Urinary bladder (tissue), 4 donors: ENCODE results near the gene RAB29. TPM values are rescaled to one million over a fixed set of nuclear protein-coding genes. Genes with fewer than 3 reads are reported as not detected.
"Not testable (repeated sequence)": the region's sequence is repeated elsewhere in the genome, so short reads cannot be mapped to it uniquely, and the experiment has no call there.

Source experiments
- DNase-seq: peaks from one replicate; pipeline ENCODE4 v3.0.0-alpha.2; 2015; ENCODE audit errors: extremely low spot score
- H3K27ac ChIP-seq: one replicate; pipeline ENCODE4 v1.5.1; 2013; ENCODE audit warnings: low read depth, mild to moderate bottlenecking, moderate library complexity
- H3K36me3 ChIP-seq: one replicate; pipeline ENCODE4 v1.6.1; 2013; ENCODE audit warnings: mild to moderate bottlenecking, moderate library complexity; ENCODE audit not compliant: insufficient read depth
- H3K4me1 ChIP-seq: one replicate; pipeline ENCODE4 v1.6.1; 2013; ENCODE audit warnings: mild to moderate bottlenecking, moderate library complexity; ENCODE audit not compliant: insufficient read depth
- H3K4me3 ChIP-seq: one replicate; pipeline ENCODE4 v1.5.1; 2013; ENCODE audit warnings: low read depth, low read length
- WGBS: extraction: QIAGEN DNeasy Blood & Tissue Kit; methylation state at CpG from one replicate; pipeline ENCODE4 v1.1.7; 2013; 5-methylcytosine and 5-hydroxymethylcytosine counted together
- polyA plus RNA-seq: library from polyadenylated mRNA; stranded (reverse); fragments of 200-250 nt; gene quantifications from one replicate; pipeline ENCODE4 v1.2.3, GENCODE V29; 2013
- total RNA-seq: library from RNA; depleted of rRNA; stranded (reverse); fragments of >200 nt; gene quantifications from one replicate; pipeline ENCODE4 v1.2.3, GENCODE V29; 2014
- donor health status: healthy with polysubstance abuse.
- donor health status: healthy.

RAB29 gene
- total RNA-seq (5.1 TPM), polyA plus RNA-seq (24.1 TPM)

- Histone ChIP-seq H3K36me3 (no peaks in the 10 kb centered on the region), H3K4me3 (peak within 1 kb of the TSS; percentile 60), H3K4me1 (no peaks in the 10 kb centered on the region), H3K27ac (no peak within 1 kb of the TSS)
- under 1% methylated on average over 40 of the region's 40 CpGs for WGBS
- DNase-seq = peak; percentile 67
These were observed at the start of gene RAB29 for GRCh38 chr1:205775015-205775716. Gene RAB29 (minus strand): TSS chr1:205775482. CDS start chr1:205774956, 526 bp downstream.

- Histone ChIP-seq H3K36me3 (no peaks in the 10 kb centered on the region), H3K4me1 (no peaks in the 10 kb centered on the region), H3K27ac (no peak overlapping the region), H3K4me3 (no peak overlapping the region)
- 92% methylated on average over 5 of the region's 5 CpGs for WGBS
- DNase-seq = no peak
These were observed 48.9 kb upstream of the RAB29 start for GRCh38 chr1:205824180-205824579.

DNA sequence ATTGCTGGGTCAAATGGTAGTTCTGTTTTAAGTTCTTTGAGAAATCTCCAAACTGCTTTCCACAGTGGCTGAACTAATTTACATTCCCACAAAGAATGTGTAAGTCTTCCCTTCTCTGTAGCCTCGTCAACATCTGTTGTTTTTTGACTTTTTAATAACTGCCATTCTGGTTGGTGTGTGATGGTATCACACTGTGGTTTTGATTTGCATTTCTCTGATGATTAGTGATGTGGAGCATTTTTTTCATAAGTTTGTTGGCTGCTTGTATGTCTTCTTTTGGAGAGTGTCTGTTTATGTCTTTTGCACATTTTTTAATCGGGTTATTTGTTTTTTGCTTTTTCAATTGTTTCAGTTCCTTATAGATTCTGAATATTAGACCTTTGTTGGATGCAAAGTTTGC, 48.0 kb upstream of the RAB29 start:
- not testable (repeated sequence) for H3K4me3 ChIP-seq, H3K4me1 ChIP-seq, DNase-seq, H3K36me3 ChIP-seq, H3K27ac ChIP-seq
- 93% methylated on average over 2 of the region's 2 CpGs for WGBS

GRCh38 chr1:205822397-205822796, 47.1 kb upstream of the RAB29 start:
- H3K4me3 ChIP-seq = no peak overlapping the region
- no peak overlapping the region for H3K27ac ChIP-seq
- H3K4me1 ChIP-seq = no peaks in the 10 kb centered on the region
- 72% methylated on average over 2 of the region's 2 CpGs for WGBS
- DNase-seq = no peak
- H3K36me3 ChIP-seq = no peaks in the 10 kb centered on the region

- Histone ChIP-seq H3K4me1 (no peaks in the 10 kb centered on the region), H3K27ac (no peak overlapping the region), H3K4me3 (no peak overlapping the region), H3K36me3 (no peaks in the 10 kb centered on the region)
- 86% methylated on average over 3 of the region's 3 CpGs for WGBS
- no peak for DNase-seq
These were observed 42.7 kb upstream of the RAB29 start for GRCh38 chr1:205817988-205818387.

DNA sequence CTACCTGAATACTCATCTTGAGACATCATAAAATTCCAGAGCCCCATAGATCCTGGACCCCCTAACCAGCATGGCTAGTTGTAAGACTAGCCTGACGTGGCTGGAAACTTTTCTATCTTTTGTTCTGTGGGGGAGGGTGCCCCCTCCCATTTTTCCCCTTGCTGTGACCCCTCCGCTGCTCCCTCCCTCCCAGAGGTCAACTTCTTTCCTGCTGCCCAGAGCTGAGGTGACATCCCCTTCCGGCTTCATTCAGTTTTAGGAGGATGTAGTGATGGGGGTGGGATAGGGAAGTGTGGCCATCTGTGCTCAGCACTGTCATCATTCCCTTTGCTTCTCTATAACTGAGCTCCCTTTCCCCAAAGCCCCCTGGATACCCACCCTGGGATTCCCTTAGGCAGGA, 42.1 kb upstream of the RAB29 start:
- Histone ChIP-seq H3K27ac (no peak overlapping the region), H3K4me3 (no peak overlapping the region), H3K4me1 (no peaks in the 10 kb centered on the region), H3K36me3 (no peaks in the 10 kb centered on the region)
- DNase-seq = no peak
- WGBS = 75% methylated on average over 3 of the region's 3 CpGs

GRCh38 chr1:205813755-205814058, 38.4 kb upstream of the RAB29 start:
- no peaks in the 10 kb centered on the region for H3K4me1 ChIP-seq
- WGBS = 6% methylated on average over 14 of the region's 14 CpGs

DNA sequence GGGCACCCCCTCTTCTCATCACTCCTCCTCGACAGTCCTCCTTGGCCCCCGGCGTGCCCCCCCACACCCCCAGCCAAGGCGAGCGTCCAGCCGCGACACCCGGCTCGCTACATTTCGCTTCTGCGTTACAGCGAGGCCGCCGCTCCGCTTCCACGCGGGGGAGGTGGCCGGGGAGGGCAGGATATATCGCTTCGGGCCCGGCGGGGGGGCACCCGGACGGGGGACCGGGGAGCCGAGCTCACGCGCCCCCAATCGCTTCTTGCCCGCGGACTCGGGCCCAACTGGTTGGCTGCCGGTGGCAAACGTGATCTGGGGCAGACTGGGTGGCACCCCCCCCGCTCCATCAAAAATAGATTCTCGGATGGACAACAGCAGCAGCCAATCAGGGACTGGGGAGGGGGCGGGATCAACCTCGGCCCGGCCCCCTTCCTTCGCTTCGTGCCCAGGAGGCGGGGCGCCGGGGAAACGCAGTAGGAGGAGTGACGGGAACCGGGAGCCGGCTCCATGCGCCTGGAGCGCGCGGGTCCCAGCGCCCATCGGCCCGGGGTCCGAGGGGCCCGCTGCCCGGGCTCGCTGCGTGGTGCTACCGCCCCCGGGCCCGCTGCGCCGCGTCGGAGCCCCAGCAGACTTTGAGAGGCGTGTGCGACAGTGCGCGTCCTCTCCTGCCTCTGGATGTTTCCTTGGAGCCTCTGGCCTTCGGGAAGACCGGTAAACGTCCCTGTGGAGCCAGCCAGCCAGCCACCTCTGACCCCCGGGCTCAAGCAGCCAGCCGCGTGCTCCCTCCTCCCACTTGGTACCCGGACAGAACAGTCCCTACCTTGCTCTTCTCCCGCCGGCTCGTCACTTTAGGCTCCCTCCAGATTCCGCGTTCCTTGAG, 37.8 kb upstream of the RAB29 start, which contains the start of gene SLC41A1:
SLC41A1 (minus strand) TSS at position 321 of the 877 bp plus-strand sequence. CDS start 2,757 bp downstream, outside the sequence.
- peak; percentile 85 for DNase-seq
- Histone ChIP-seq H3K4me3 (peak within 1 kb of the TSS; percentile 82), H3K4me1 (no peaks in the 10 kb centered on the region), H3K27ac (peak within 1 kb of the TSS; percentile 82), H3K36me3 (no peaks in the 10 kb centered on the region)
- under 1% methylated on average over 83 of the region's 83 CpGs for WGBS

More at GRCh38 chr1:205813755-205814058, 38.4 kb upstream of the RAB29 start:
- H3K27ac ChIP-seq = peak overlapping the region; percentile 70
- DNase-seq = no peak
- H3K36me3 ChIP-seq = no peaks in the 10 kb centered on the region
- H3K4me3 ChIP-seq = peak overlapping the region; percentile 82

- WGBS = 2% methylated on average over 16 of the region's 16 CpGs
- no peak for DNase-seq
- no peaks in the 10 kb centered on the region for H3K36me3 ChIP-seq
- peak overlapping the region; percentile 82 for H3K4me3 ChIP-seq
- H3K27ac ChIP-seq = peak overlapping the region; percentile 82
- H3K4me1 ChIP-seq = no peaks in the 10 kb centered on the region
These were observed 37.1 kb upstream of the RAB29 start for GRCh38 chr1:205812271-205812877.

- DNase-seq = no peak
These were observed 36.4 kb upstream of the RAB29 start for GRCh38 chr1:205811660-205812059.

GRCh38 chr1:205810448-205811157, 35.3 kb upstream of the RAB29 start:
- Histone ChIP-seq H3K4me3 (no peak overlapping the region), H3K27ac (no peak overlapping the region), H3K4me1 (no peaks in the 10 kb centered on the region), H3K36me3 (no peaks in the 10 kb centered on the region)
- WGBS = 88% methylated on average over 12 of the region's 12 CpGs
- DNase-seq = no peak

More at GRCh38 chr1:205811660-205812059, 36.4 kb upstream of the RAB29 start:
- Histone ChIP-seq H3K27ac (no peak overlapping the region), H3K4me3 (peak overlapping the region; percentile 82), H3K36me3 (no peaks in the 10 kb centered on the region), H3K4me1 (no peaks in the 10 kb centered on the region)
- WGBS = 24% methylated on average over 5 of the region's 5 CpGs

DNA sequence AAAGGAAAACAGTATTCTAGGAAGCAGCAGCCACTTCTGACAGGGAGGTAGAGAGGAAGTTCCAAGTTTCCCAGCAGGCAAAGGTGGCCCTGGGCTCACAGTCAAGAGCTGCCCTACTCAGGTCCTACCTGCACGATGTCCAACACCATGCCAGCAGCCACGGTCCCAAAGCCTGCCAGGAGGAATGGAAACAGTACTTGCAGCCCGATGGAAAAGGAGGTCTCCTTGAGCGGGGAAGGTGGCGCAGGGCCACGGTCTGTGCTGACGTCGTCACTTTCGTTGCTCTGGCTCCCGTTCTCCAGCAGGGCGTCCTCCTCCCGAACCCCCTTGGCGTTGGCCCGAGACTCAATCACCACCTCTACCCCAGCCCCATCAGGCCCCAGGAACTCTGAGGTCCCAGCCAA, 34.7 kb upstream of the RAB29 start:
- H3K36me3 ChIP-seq = no peaks in the 10 kb centered on the region
- H3K27ac ChIP-seq = no peak overlapping the region
- H3K4me3 ChIP-seq = no peak overlapping the region
- no peak for DNase-seq
- 84% methylated on average over 14 of the region's 14 CpGs for WGBS
- H3K4me1 ChIP-seq = no peaks in the 10 kb centered on the region

- no peak overlapping the region for H3K27ac ChIP-seq
- no peak for DNase-seq
- no peaks in the 10 kb centered on the region for H3K4me1 ChIP-seq
- 76% methylated on average over 3 of the region's 3 CpGs for whole genome bisulfite sequencing
- no peaks in the 10 kb centered on the region for H3K36me3 ChIP-seq
- H3K4me3 ChIP-seq = no peak overlapping the region
These were observed 34.2 kb upstream of the RAB29 start for GRCh38 chr1:205809469-205809868.
